HG03159 (cell line): ENCODE results near the gene RASSF9.

Experiments used
- ATAC-seq: cut with Tn5 transposase; IDR thresholded peaks from one replicate; pipeline ENCODE4 v1.9.1; 2021; ENCODE audit warnings: mild to moderate bottlenecking, moderate library complexity; ENCODE audit not compliant: unreplicated experiment

Gene RASSF9

GRCh38 chr12:85821759-85822158 is 14.4 kb downstream of the RASSF9 start:
- no peak for ATAC-seq

- ATAC-seq, result no peak
These were observed 15.0 kb downstream of the RASSF9 start for GRCh38 chr12:85821206-85821605.

- ATAC-seq, result no peak
These were observed 16.1 kb downstream of the RASSF9 start for GRCh38 chr12:85820101-85820500.

- ATAC-seq, result no peak
These were observed 21.5 kb downstream of the RASSF9 start for GRCh38 chr12:85814741-85815140.

GRCh38 chr12:85814071-85814470 is 22.1 kb downstream of the RASSF9 start:
- ATAC-seq, result no peak

GRCh38 chr12:85809500-85809899 is 26.7 kb downstream of the RASSF9 start:
- no peak for ATAC-seq

- no peak for ATAC-seq
These were observed 28.5 kb downstream of the RASSF9 start for GRCh38 chr12:85807730-85808129.

- no peak for ATAC-seq
These were observed 30.6 kb downstream of the RASSF9 start for GRCh38 chr12:85805654-85806053.

GRCh38 chr12:85804663-85805062 is 31.5 kb downstream of the RASSF9 start:
- no peak for ATAC-seq

- ATAC-seq, result no peak
These were observed 32.3 kb downstream of the RASSF9 start for GRCh38 chr12:85803923-85804322.

GRCh38 chr12:85803231-85803630 is 33.0 kb downstream of the RASSF9 start:
- ATAC-seq, result no peak

- ATAC-seq, result no peak
These were observed 38.1 kb downstream of the RASSF9 start for GRCh38 chr12:85798122-85798521.

GRCh38 chr12:85796001-85796400 is 40.2 kb downstream of the RASSF9 start:
- ATAC-seq, result no peak

- no peak for ATAC-seq
These were observed 41.7 kb downstream of the RASSF9 start for GRCh38 chr12:85794531-85794930.

GRCh38 chr12:85784096-85784720 is 52.0 kb downstream of the RASSF9 start:
- no peak for ATAC-seq

- ATAC-seq, result no peak
These were observed 53.5 kb downstream of the RASSF9 start for GRCh38 chr12:85782711-85783110.

- ATAC-seq, result no peak
These were observed 54.4 kb downstream of the RASSF9 start for GRCh38 chr12:85781766-85782165.

GRCh38 chr12:85779768-85780167 is 56.4 kb downstream of the RASSF9 start:
- no peak for ATAC-seq

- ATAC-seq, result no peak
These were observed 61.1 kb downstream of the RASSF9 start for GRCh38 chr12:85775091-85775490.

GRCh38 chr12:85765453-85765869 is 70.7 kb downstream of the RASSF9 start:
- no peak for ATAC-seq

GRCh38 chr12:85759623-85760022 is 76.6 kb downstream of the RASSF9 start:
- no peak for ATAC-seq

- ATAC-seq, result no peak
These were observed 77.1 kb downstream of the RASSF9 start for GRCh38 chr12:85759091-85759490.

- ATAC-seq, result no peak
These were observed 80.4 kb downstream of the RASSF9 start for GRCh38 chr12:85755760-85756159.
